Left renal cortex interstitium (tissue), 4 donors: Measurements from ENCODE around the gene KIF5C. TPM values are rescaled to one million over a fixed set of nuclear protein-coding genes. Genes with fewer than 3 reads are reported as not detected.

ENCODE experiments used
- DNase-seq, 4 donors: peaks; one replicate each; pipeline ENCODE4 v3.0.0-alpha.2; 2013; ENCODE audit warnings: low read depth in 4 of 4, low spot score in 2 of 4, missing footprints in 1 of 4
- polyA plus RNA-seq, 4 donors: library from polyadenylated mRNA; unstranded; fragments of 120-200 nt; gene quantifications; one replicate each; pipeline ENCODE4 v1.2.1, GENCODE V29; 2013; ENCODE audit not compliant: insufficient read length in 4 of 4

The KIF5C gene
- polyA plus RNA-seq, 4 donors, result 3.8 to 5.7 (median 4.0) TPM

GRCh38 chr2:148983896-148984295, 108.9 kb downstream of the KIF5C start:
- DNase-seq, result no peak

GRCh38 chr2:148984449-148984848, 109.4 kb downstream of the KIF5C start:
- no peak for DNase-seq

- DNase-seq, result no peak
Observed at GRCh38 chr2:148987286-148987685, 112.3 kb downstream of the KIF5C start.

GRCh38 chr2:148988337-148988736, 113.3 kb downstream of the KIF5C start:
- DNase-seq, result no peak

GRCh38 chr2:148989882-148990493, 115.0 kb downstream of the KIF5C start:
- DNase-seq, result peak; percentile 42 to 80 (median 54)

- no peak for DNase-seq
Observed at GRCh38 chr2:148990968-148991367, 115.9 kb downstream of the KIF5C start.

GRCh38 chr2:148992448-148992847, 117.4 kb downstream of the KIF5C start:
- DNase-seq, result no peak

- DNase-seq, result no peak
Observed at GRCh38 chr2:148993351-148993750, 118.3 kb downstream of the KIF5C start.

GRCh38 chr2:148994341-148994740, 119.3 kb downstream of the KIF5C start:
- no peak for DNase-seq

GRCh38 chr2:148996805-148997204, 121.8 kb downstream of the KIF5C start:
- no peak for DNase-seq

- DNase-seq, result no peak
Observed at GRCh38 chr2:148998165-148998830, 123.3 kb downstream of the KIF5C start.

- DNase-seq, result no peak
Observed at GRCh38 chr2:148998831-148999200, 123.8 kb downstream of the KIF5C start.

GRCh38 chr2:148999451-148999921, 124.5 kb downstream of the KIF5C start:
- DNase-seq, result no peak

GRCh38 chr2:149000158-149000938, 125.3 kb downstream of the KIF5C start:
- DNase-seq, result no peak

GRCh38 chr2:149001496-149001895, 126.5 kb downstream of the KIF5C start:
- no peak for DNase-seq

- no peak for DNase-seq
Observed at GRCh38 chr2:149002378-149002890, 127.4 kb downstream of the KIF5C start.

GRCh38 chr2:149002891-149003740, 128.1 kb downstream of the KIF5C start:
- DNase-seq, result no peak

- no peak for DNase-seq
Observed at GRCh38 chr2:149004836-149005235, 129.8 kb downstream of the KIF5C start.

GRCh38 chr2:149005471-149006077, 130.5 kb downstream of the KIF5C start:
- DNase-seq, result no peak
